D721Med (cell line): ENCODE results near the gene U2AF1L4.

Source experiments
- DNase-seq: peaks from one replicate; pipeline ENCODE4 v3.0.0; 2011; ENCODE audit warnings: low spot score; ENCODE audit not compliant: insufficient read length
- FAIRE-seq: peaks from 2 replicates; lab custom pipeline; 2011; peaks lifted over from hg19 to GRCh38; lab: Jason Lieb, UNC
- TF ChIP-seq, protein P1 (sequence below): IDR thresholded peaks from 2 replicates; pipeline ENCODE4 v1.5.1; 2012; ENCODE audit warnings: mild to moderate bottlenecking, control low read depth; ENCODE audit not compliant: insufficient read depth; ENCODE audit errors: missing control alignments

Gene U2AF1L4

DNA sequence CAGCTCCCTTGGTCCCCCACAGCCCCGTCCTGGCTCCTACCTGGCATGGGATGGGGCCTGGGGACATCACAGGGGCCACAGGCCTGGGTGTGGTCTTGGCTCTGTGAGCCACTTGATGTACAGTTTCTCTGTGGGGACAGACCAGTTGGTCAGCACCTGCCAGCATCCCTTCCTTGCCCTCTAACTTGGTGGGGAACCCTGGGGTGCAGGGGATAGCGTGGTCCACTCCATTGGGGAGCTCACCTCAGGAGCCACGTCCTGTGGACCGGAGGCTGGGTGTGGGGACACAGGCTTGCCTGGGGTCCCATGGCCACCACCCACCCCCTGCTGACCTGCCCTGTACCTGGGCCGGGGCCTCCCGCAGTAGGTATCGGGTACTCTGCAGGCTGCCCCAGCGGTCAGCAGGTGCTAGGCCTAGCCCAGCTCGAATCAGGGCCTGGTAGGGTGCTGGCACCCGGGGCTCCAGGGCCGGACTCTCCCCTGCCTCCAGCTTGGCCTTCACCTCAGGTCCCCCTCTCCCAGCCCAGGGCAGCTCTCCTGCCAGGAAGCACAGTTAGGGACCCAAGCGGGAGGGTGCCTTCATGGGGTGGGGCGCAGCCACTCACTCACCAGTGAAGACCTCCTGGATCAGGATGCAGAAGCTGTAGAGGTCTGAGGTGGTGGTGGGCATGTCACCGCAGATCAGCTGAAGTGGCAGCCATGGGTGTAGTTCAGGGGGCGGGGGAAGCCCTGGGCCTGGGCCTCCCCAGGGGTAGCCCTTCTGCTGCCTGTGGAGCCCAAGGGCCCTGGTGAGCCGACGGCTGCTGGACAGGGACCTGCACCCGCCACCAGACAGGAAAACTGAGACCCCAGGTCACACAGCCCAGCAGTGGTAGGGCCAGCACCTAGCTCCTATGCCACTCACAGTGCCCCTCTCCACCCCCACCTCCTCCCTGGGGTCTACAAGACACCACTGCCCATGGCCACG is 45.0 kb upstream of the U2AF1L4 start:
- no peak for FAIRE-seq
- no peak for DNase-seq
- TF ChIP-seq, protein P1, sequence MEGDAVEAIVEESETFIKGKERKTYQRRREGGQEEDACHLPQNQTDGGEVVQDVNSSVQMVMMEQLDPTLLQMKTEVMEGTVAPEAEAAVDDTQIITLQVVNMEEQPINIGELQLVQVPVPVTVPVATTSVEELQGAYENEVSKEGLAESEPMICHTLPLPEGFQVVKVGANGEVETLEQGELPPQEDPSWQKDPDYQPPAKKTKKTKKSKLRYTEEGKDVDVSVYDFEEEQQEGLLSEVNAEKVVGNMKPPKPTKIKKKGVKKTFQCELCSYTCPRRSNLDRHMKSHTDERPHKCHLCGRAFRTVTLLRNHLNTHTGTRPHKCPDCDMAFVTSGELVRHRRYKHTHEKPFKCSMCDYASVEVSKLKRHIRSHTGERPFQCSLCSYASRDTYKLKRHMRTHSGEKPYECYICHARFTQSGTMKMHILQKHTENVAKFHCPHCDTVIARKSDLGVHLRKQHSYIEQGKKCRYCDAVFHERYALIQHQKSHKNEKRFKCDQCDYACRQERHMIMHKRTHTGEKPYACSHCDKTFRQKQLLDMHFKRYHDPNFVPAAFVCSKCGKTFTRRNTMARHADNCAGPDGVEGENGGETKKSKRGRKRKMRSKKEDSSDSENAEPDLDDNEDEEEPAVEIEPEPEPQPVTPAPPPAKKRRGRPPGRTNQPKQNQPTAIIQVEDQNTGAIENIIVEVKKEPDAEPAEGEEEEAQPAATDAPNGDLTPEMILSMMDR: no peak

DNA sequence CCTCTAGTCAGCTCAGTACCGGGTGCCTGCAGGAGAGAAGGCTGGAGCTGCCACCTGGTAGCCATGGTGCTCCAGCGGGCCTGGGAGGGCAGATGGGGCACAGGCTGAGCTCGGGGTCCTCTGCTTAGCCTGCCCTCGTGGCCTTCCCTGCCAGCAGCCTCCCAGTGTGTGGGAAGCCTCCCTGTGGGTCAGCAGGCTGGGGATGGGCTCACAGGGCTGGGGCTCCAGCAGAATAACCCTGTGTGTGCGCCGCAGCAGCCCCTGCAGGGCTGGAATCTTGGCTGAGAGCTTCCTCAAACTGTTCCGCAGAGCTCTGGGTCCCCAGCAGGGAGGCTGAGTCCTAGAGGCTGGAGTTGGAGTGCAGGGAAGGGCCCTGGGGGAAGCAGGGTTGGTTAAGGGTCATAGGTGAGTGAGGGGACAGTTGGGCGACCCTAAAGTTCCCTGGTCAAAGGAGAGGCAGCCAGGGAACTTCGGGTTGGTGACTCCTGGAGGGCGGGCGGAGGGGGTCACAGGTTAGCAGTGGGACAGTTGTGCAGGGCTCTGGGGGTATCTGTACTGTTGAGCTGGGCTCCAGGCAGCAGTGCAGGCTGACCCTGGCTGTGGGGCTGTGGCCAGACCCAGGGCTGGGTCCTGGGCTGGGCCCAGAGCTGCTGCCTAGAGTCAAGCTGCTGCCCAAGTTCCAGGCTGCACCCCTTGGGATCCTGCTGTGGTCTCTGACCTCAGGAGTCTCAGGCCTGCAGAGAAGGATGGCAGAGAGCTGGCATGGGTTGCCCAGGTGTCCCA is 44.2 kb upstream of the U2AF1L4 start:
- FAIRE-seq (no peak), DNase-seq (no peak)
- TF ChIP-seq, protein P1: no peak

GRCh38 chr19:35788205-35788960 is 43.2 kb upstream of the U2AF1L4 start:
- TF ChIP-seq, protein P1: no peak
- DNase-seq (no peak), FAIRE-seq (no peak)

DNA sequence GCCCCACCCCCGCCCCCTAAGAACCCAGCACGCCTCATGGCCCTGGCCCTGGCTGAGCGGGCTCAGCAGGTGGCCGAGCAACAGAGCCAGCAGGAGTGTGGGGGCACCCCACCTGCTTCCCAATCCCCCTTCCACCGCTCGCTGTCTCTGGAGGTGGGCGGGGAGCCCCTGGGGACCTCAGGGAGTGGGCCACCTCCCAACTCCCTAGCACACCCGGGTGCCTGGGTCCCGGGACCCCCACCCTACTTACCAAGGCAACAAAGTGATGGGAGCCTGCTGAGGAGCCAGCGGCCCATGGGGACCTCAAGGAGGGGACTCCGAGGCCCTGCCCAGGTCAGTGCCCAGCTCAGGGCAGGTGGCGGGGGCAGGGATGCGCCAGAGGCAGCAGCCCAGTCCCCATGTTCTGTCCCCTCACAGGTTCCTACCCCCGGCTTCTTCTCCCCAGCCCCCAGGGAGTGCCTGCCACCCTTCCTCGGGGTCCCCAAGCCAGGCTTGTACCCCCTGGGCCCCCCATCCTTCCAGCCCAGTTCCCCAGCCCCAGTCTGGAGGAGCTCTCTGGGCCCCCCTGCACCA is 42.1 kb upstream of the U2AF1L4 start:
- TF ChIP-seq, protein P1: no peak
- no peak for DNase-seq
- FAIRE-seq: no peak

GRCh38 chr19:35786299-35787160 is 41.3 kb upstream of the U2AF1L4 start:
- DNase-seq (no peak), FAIRE-seq (no peak)
- TF ChIP-seq, protein P1: no peak

DNA sequence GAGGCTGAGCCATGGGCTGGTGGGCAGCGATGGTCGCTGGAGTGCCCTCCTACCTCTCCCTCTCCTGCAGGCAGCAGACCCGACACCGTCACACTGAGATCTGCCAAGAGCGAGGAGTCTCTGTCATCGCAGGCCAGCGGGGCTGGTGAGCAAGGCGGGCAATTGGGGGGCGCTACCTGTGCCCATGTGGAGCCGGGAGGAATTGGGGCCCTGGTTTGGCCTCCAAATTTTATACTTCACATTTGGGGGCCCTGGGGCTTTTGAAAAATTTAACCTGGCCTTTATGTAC is 40.1 kb upstream of the U2AF1L4 start:
- no peak for DNase-seq
- TF ChIP-seq, protein P1: no peak
- FAIRE-seq: no peak
